IMR-90 (cell line): ENCODE data around the gene HDAC9. TPM values are rescaled to one million over a fixed set of nuclear protein-coding genes. Genes with fewer than 3 reads are reported as not detected.

Source experiments
- NFE2L2 ChIP-seq: fragments of 150-350 bp; IDR thresholded peaks from 2 replicates; pipeline ENCODE4 v1.6.1; 2016; ENCODE audit warnings: low read depth, mild to moderate bottlenecking, low read length
- polyA plus RNA-seq, 3 experiments: library from polyadenylated mRNA; depleted of rRNA; stranded (reverse); fragments of >200 nt; gene quantifications; 2 replicates each; pipeline ENCODE4 v1.2.3, GENCODE V29; 2012; ENCODE audit warnings: low replicate concordance in 1 of 3
- total RNA-seq: library from RNA; depleted of rRNA; stranded (reverse); fragments of >200 nt; gene quantifications from 2 replicates; pipeline ENCODE4 v1.2.3, GENCODE V29; 2012
- TF ChIP-seq, protein P1 (sequence below): conservative IDR thresholded peaks from 2 replicates; pipeline ENCODE4 v1.5.1; 2012; ENCODE audit warnings: mild to moderate bottlenecking, low read depth, low read length, improper control_type of control experiment

Gene HDAC9
- total and polyA plus RNA-seq, 2 of the 4 experiments (the other 2 are of a cell fraction), result 4.3 to 24.7 TPM

DNA sequence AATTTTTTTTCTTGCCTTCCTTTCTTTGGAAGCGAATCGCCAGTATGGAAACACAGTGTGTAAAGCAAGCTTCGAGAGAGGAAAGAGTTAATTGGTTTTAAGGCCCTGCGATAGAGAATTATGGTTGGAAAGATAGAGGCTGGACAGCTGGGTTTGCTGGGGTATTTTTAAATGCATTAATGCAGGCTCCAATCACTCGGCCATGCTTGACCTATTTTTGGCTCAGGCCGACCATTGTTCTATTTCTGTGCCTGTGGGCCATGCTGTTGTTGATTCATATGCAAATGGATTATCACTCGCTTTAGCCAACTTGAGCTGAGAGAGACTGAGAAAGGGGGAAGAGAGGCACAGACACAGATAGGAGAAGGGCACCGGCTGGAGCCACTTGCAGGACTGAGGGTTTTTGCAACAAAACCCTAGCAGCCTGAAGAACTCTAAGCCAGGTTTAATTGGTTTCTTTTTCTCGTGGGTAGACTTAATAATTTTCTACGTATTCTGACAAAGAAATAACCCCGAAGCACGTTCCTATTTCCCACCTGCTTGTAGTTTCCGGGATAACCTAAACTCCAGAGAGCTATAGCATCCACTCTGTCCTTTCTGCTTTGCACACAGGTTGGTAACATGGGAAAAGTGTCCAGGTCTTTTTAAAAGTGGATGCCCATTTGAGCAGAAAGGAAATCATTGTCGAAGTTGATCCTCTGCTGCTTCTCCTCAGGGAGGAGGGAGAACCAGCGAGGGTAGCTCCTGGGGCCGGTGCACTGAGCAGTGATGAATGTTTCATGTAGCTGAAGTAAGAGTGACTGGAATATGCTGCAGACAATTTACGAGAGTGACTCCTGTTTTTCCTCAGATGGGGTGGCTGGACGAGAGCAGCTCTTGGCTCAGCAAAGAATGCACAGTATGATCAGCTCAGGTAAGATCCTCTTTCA lies at the start of gene HDAC9 (continued):
- TF ChIP-seq NFE2L2, result no peak
- TF ChIP-seq, protein P1, sequence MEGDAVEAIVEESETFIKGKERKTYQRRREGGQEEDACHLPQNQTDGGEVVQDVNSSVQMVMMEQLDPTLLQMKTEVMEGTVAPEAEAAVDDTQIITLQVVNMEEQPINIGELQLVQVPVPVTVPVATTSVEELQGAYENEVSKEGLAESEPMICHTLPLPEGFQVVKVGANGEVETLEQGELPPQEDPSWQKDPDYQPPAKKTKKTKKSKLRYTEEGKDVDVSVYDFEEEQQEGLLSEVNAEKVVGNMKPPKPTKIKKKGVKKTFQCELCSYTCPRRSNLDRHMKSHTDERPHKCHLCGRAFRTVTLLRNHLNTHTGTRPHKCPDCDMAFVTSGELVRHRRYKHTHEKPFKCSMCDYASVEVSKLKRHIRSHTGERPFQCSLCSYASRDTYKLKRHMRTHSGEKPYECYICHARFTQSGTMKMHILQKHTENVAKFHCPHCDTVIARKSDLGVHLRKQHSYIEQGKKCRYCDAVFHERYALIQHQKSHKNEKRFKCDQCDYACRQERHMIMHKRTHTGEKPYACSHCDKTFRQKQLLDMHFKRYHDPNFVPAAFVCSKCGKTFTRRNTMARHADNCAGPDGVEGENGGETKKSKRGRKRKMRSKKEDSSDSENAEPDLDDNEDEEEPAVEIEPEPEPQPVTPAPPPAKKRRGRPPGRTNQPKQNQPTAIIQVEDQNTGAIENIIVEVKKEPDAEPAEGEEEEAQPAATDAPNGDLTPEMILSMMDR, result no peak
